ENCODE measurements around the gene NPIPA7.
"Not testable (repeated sequence)": the region's sequence is repeated elsewhere in the genome, so short reads cannot be mapped to it uniquely, and the experiment has no call there.

- TF ChIP-seq CTCF (conservative IDR thresholded peaks at IDR 0.05; ENCODE audit: low read length); EZH2phosphoT487 (IDR thresholded peaks at IDR 0.05; ENCODE audit: borderline replicate concordance, low read depth, low read length): not testable (repeated sequence)
Measured at GRCh38 chr16:16358539-16359240, 20.2 kb upstream of the NPIPA7 start.
